HG02840 (cell line): ENCODE results near the gene STK32C.
"Not testable (repeated sequence)": the region's sequence is repeated elsewhere in the genome, so short reads cannot be mapped to it uniquely, and the experiment has no call there.

ENCODE experiments used
- ATAC-seq: cut with Tn5 transposase; IDR thresholded peaks from one replicate; pipeline ENCODE4 v1.9.1; 2021; ENCODE audit warnings: mild to moderate bottlenecking, moderate library complexity, moderate number of reproducible peaks; ENCODE audit not compliant: unreplicated experiment, low FRiP score

The STK32C gene

DNA sequence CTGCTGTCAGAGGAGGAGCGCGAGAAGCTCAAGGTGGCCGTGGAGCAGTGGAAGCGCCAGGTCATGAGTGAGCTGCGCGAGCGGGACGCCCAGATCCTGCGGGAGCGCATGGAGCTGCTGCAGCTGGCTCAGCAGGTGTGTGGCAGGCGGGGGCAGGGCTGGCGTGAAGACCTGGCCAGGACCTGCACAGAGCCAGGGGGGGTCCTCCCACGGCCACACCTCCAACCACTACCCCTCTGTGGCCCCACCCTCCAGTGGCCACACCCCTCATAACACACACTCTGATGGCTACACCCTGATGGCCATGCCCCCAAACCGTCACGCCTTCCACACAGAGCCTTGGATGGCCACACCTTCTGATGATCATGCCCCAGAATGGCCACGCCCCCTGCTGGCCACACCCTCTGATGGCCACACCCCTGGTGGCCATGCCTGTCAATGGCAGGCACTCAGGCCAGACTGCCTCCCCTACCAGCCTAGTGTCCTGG lies 144.4 kb downstream of the STK32C start:
- ATAC-seq, result no peak

DNA sequence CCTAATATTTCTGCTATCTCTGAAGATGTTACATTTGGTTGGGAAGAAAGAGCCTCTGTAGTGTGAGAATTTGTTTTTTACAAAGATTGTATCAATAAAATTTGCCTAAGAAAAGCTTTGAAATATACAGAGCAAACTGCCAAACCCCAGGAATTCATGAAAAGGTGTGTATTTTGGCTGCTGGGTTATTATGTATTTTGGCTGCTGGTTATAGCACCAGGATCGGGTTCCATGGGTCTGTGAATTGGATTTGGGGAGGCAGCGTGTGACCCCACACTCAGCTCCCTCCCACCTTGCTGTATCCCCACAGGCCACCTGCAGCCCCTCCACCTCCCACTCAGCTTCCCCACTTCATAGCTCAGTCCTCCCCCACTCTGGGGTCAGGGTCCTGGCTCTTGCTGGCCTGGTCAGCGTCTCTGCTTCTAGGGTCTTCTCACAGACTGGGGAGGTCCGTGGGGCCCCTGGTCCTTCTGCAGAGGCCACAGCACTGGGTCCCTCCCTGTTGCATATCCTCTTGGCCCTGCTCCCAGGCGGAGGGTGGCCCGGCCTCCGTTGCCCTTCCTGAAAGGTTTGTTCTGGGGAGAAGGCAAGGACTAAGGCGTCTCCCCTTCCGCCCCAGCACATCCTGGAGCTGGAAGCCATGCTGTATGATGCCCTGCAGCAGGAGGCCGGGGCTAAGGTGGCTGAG lies 145.0 kb downstream of the STK32C start:
- ATAC-seq, result no peak

DNA sequence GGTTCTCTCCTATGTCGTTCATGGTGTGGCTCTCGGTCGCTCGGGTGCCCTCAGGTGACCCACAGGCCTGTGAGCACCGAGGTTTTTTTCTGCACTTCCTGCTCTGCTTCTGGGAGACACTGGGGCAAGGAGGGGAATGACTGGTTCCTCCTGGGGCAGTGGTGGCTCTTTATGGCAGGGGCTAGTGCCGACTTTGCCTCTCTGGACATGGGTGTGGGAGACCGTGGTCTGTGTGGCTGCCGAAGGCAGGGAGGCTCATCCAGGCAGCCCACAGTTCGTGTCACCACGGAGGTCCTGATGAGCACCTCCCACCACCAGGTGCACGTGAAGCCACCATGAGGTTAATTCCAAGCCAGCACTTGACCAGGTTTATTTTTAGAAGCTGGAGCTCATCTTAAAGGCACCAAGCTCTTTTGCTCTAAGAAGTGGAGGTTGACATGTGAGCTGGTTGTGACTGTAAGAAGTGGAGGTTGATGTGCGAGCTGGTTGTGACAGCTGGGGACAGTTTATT lies 145.7 kb downstream of the STK32C start:
- no peak for ATAC-seq

DNA sequence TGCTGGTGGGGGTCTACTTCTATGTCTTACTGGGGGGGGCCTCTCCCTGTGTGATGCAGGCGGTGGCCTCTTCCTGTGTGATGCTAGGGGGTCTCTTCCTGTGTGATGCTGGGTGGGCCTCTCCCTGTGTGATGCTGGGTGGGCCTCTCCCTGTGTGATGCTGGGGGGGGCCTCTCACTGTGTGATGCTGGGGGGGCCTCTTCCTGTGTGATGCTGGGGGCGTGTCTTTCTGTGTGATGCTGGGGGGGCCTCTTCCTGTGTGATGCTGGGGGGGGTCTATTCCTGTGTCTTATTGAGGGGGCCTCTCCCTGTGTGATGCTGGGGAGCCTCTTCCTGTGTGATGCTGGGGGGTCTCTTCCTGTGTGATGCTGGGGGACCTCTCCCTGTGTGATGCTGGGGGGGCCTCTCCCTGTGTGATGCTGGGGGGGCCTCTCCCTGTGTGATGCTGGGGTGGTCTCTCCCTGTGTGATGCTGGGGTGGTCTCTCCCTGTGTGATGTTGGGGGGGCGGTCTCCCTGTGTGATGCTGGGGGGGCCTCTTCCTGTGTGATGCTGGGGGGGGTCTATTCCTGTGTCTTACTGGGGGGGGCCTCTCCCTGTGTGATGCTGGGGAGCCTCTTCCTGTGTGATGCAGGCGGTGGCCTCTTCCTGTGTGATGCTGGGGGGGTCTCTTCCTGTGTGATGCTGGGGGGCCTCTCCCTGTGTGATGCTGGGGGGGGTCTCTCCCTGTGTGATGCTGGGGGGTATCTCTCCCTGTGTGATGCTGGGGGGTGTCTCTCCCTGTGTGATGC lies 146.7 kb downstream of the STK32C start:
- ATAC-seq, result not testable (repeated sequence)

DNA sequence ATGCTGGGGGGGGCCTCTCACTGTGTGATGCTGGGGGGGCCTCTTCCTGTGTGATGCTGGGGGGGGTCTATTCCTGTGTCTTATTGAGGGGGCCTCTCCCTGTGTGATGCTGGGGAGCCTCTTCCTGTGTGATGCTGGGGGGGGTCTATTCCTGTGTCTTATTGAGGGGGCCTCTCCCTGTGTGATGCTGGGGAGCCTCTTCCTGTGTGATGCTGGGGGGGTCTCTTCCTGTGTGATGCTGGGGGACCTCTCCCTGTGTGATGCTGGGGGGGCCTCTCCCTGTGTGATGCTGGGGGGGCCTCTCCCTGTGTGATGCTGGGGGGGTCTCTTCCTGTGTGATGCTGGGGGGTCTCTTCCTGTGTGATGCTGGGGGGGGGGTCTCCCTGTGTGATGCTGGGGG lies 147.5 kb downstream of the STK32C start:
- not testable (repeated sequence) for ATAC-seq

DNA sequence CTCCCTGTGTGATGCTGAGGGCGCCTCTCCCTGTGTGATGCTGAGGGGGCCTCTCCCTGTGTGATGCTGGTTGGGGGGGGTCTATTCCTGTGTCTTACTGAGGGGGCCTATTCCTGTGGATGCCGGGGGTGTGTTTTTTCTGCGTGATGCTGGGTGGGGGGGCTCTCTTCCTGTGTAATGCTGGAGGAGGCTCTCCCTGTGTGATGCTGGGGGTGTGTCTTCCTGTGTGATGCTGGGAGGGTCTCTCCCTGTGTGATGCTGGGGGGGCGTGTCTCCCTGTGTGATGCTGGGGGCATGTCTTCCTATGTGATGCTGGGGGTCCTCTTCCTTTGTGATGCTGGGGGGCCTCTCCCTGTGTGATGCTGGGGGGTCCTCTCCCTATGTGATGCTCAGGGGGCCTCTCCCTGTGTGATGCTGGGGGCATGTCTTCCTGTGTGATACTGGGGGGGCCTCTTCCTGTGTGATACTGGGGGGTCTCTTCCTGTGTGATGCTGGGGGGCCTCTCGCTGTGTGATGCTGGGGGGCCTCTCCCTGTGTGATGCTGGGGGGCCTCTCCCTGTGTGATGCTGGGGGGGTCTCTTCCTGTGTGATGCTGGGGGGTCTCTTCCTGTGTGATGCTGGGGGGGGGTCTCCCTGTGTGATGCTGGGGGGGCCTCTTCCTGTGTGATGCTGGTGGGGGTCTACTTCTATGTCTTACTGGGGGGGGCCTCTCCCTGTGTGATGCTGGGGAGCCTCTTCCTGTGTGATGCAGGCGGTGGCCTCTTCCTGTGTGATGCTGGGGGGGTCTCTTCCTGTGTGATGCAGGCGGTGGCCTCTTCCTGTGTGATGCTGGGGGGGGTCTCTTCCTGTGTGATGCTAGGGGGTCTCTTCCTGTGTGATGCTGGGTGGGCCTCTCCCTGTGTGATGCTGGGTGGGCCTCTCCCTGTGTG lies 148.2 kb downstream of the STK32C start:
- not testable (repeated sequence) for ATAC-seq

DNA sequence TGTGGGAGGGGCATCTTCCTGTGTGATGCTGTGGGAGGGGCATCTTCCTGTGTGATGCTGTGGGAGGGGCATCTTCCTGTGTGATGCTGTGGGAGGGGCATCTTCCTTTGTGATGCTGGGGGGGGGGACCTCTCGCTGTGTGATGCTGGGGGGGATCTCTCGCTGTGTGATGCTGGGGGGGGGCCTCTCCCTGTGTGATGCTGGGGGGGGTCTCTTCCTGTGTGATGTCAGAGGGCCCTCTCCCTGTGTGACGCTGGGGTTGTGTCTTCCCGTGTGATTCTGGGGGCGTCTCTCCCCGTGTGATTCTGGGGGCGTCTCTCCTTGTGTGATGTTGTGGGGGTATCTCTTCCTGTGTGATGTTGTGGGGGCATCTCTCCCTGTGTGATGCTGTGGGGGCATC lies 148.9 kb downstream of the STK32C start:
- no peak for ATAC-seq

DNA sequence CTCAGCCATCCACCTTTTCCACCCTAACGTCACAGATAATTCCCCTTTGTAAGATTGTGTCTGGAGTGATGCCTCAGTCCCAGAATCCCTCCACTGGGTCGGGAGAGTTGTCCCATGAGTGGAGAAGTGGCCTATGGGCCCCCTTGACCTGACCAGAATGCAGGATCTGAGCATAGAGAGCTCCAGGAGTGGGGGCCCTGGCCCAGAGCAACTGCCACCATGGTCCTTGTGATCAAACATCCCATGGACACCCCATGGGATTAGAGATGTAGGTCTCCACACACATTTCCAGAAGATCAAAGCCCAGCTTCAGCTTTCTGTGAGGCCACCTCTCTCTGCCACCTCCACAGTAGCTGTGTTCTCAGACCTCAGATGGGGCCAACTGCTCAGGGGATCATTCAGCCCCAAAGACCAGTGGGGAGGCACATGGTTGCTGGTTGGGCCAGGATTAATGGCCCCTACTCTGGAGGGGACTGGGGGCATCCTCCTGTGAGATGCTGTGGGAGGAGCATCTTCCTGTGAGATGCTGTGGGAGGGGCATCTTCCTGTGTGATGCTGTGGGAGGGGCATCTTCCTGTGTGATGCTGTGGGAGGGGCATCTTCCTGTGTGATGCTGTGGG lies 149.5 kb downstream of the STK32C start:
- no peak for ATAC-seq
